Activated naive CD4-positive, alpha-beta T cell treated with anti-CD3 and anti-CD28 coated beads, Interleukin-2, amount 50 U/mL, for 24 hours (primary cell): ENCODE data around the gene RNPS1.

Experiments
- H3K27ac Mint-ChIP-seq: one replicate; pipeline ENCODE4 v1.8.0; 2021; ENCODE audit warnings: mild to moderate bottlenecking, mixed read lengths
- H3K27me3 Mint-ChIP-seq: one replicate; pipeline ENCODE4 v1.8.0; 2021; ENCODE audit warnings: mixed read lengths
- H3K36me3 Mint-ChIP-seq: one replicate; pipeline ENCODE4 v1.8.0; 2021; ENCODE audit warnings: mixed read lengths
- H3K4me1 Mint-ChIP-seq: one replicate; pipeline ENCODE4 v1.8.0; 2021; ENCODE audit warnings: mixed read lengths
- H3K4me3 Mint-ChIP-seq: one replicate; pipeline ENCODE4 v1.8.0; 2021; ENCODE audit warnings: mild to moderate bottlenecking, mixed read lengths
- H3K9me3 Mint-ChIP-seq: one replicate; pipeline ENCODE4 v1.8.0; 2021; ENCODE audit warnings: mixed read lengths

RNPS1 gene

DNA sequence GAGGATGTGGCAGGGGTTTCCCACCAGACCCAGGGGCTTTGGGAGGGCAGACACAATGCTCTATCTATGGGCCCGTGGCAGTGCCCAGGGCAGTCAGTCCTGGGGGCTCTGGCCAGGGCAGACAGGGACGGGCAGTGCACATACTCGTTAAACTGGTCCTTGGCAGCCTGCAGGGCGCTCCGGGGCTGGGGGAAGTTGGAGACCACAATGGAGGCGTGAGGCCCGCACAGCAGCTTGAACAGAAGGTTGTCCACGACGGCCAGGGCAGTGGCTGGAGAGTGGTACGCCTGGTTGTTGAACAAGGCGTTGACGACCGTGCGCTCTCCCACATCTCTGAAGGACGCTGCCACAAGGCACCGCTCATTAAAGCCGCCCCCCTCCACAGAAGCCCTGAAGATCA lies 18.6 kb upstream of the RNPS1 start:
- Mint-ChIP-seq H3K27ac (no peak overlapping the region), H3K4me1 (no peaks in the 10 kb centered on the region), H3K9me3 (no peaks in the 10 kb centered on the region), H3K36me3 (peaks cover 5% of the 10 kb centered on the region), H3K27me3 (no peaks in the 10 kb centered on the region), H3K4me3 (no peak overlapping the region)

DNA sequence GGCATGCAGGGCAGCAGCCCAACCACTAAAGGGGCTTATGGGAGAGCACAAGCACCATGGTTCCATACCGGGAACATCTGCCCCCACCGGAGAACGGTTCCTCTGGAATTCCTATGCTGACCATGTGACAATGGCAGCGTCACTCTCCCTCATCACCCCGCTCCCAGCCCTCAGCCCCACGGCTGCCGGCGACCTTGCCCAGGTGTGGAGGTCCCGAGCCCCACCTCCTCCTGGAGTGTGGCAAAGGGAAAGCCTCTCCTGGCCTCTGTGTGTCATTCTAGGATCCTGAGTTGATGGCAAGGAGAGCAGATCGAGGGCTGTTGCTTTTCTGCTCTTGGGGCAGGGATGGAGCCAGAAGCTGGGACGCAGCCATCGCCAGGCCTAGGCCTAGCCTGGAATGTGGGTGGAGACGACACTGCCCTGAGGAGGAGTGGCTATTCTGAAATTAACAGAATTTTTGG lies 17.8 kb upstream of the RNPS1 start:
- H3K4me1 Mint-ChIP-seq: no peaks in the 10 kb centered on the region
- H3K27me3 Mint-ChIP-seq: no peaks in the 10 kb centered on the region
- no peaks in the 10 kb centered on the region for H3K9me3 Mint-ChIP-seq
- H3K36me3 Mint-ChIP-seq: peaks cover 5% of the 10 kb centered on the region
- H3K4me3 Mint-ChIP-seq: no peak overlapping the region
- no peak overlapping the region for H3K27ac Mint-ChIP-seq

DNA sequence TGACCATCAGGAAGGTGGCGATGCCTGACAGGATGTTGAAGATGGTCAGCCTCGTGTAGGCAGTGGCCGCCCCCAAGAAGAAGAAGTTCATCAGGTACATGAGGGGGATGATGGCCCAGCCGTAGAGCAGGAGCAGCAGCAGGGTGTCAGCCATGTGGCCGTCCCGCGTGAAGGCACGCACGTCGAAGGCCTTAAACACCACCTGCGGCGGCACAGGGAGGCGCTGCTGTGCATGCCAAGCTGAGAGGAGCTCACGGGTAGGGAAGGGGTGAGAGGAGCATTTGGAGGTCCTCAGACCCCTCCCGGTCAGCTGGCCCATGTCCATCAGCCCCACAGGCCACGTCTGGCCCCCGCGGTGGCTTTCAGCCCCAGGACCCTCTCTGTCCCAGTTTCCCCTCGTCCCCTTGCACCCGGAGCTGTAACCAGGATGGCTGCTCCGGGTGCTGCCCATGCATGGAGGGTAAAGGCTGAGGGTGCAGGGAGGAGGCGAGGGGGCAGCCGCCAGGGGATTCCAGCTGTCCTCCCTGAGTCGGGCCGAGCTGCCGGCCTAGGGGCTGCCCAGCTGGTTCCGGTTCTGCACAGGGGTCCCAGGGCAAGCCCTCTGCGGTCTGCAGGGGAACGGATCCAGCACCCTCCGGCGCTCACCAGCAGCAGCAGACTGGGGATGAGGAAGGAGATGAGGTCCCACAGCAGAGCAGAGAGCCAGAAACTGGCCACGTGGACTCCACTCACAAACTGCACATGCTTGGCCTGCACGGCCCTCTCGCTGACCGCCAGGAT lies 17.1 kb upstream of the RNPS1 start:
- Mint-ChIP-seq H3K36me3 (peaks cover 3% of the 10 kb centered on the region), H3K27ac (no peak overlapping the region), H3K4me3 (no peak overlapping the region), H3K27me3 (no peaks in the 10 kb centered on the region), H3K4me1 (no peaks in the 10 kb centered on the region), H3K9me3 (no peaks in the 10 kb centered on the region)

DNA sequence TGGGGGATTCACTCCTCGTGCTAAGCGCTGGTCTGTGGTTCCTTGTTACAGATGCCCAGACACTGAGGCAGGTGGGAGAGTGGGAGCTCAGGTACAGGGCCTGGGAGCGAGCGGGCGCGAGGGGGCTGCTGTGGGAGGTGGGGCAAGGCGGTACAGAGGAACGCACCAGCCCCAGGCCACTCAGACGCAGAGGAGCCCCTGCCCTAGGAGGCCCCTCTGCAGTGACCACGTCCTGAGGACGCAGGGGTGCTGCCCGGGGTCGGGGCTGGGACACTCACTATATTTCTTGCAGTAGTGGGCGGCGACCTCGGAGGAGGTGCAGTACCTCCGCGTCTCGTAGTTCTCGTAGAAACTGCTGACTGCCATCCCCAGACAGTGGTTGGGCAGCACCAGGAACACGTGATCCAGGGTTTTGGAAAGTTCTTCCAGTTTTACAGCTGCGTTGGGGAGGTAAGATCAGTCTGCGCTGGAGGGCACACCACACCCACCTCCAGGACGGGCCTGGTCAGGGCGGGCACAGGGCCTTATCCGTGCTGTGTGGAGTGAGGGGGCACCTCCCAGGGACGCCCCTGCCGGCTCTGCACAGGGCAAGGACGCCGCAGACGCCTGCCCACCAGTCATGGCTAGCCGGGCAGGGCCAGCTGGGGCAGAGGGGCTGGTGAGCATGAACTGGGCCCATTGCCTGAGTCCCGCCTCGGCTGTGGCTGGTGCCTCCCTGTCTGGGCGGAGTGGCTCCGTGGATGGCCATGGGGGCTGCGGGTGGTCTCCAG lies 16.3 kb upstream of the RNPS1 start:
- Mint-ChIP-seq H3K4me3 (no peak overlapping the region), H3K9me3 (no peaks in the 10 kb centered on the region)

DNA sequence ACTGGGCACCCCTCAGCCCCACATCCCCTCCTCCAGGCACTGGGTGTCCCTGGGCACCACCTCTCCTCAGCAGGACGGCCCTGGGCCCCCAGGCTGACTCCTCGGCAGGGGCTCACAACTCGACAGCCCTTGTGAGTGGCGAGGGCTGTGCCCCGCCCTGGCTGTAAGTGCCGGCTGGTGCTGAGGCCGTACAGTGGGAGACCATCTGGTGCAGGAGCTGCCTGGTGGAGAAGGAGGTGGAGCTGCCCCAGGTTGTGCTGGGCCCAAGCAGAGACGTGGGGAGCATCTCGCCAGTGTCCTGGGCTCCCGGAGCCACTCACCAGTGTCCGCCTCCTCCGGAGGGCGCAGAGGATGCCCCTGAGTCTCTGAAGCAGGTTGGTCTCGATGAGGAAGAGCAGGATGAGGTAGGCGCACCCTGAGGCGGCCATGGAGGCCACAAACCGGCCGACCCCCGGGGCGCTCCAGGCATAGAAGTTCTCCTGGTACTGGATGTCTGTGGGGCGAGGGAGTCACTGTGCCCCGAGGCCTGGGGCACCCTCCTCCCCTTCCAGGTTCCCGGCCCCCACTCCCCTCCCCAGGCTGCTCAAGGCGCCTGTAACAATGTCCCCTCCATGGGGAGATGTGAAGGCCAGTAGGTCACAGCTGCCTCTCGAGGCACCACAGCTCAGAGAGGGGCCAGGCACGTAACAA lies 15.1 kb upstream of the RNPS1 start:
- Mint-ChIP-seq H3K9me3 (no peaks in the 10 kb centered on the region), H3K27ac (no peak overlapping the region), H3K27me3 (no peaks in the 10 kb centered on the region), H3K4me3 (no peak overlapping the region), H3K4me1 (no peaks in the 10 kb centered on the region), H3K36me3 (peaks cover 3% of the 10 kb centered on the region)

More for the DNA sequence above, 16.3 kb upstream of the RNPS1 start:
- Mint-ChIP-seq H3K27ac (no peak overlapping the region), H3K4me1 (no peaks in the 10 kb centered on the region), H3K27me3 (no peaks in the 10 kb centered on the region), H3K36me3 (peaks cover 3% of the 10 kb centered on the region)

DNA sequence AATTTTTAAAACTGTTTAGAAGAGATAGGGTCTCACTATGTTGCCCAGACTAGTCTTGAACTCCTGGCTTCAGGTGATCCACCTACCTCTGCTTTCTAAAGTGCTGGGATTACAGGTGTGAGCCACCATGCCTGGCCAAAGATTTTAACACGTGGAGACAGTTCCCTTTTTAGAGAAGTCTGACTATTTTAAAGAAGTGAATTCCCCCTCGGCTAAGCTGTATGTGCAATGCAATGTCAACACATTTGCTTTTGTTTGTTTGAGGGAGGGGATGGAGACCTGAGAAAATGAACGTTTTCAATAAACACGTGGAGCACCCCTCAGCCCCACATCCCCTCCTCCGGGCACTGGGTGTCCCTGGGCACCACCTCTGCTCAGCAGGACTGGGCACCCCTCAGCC lies 14.3 kb upstream of the RNPS1 start:
- H3K9me3 Mint-ChIP-seq: no peaks in the 10 kb centered on the region
- H3K4me1 Mint-ChIP-seq: no peaks in the 10 kb centered on the region
- peaks cover 3% of the 10 kb centered on the region for H3K36me3 Mint-ChIP-seq
- H3K27ac Mint-ChIP-seq: no peak overlapping the region
- H3K27me3 Mint-ChIP-seq: no peaks in the 10 kb centered on the region
- no peak overlapping the region for H3K4me3 Mint-ChIP-seq

DNA sequence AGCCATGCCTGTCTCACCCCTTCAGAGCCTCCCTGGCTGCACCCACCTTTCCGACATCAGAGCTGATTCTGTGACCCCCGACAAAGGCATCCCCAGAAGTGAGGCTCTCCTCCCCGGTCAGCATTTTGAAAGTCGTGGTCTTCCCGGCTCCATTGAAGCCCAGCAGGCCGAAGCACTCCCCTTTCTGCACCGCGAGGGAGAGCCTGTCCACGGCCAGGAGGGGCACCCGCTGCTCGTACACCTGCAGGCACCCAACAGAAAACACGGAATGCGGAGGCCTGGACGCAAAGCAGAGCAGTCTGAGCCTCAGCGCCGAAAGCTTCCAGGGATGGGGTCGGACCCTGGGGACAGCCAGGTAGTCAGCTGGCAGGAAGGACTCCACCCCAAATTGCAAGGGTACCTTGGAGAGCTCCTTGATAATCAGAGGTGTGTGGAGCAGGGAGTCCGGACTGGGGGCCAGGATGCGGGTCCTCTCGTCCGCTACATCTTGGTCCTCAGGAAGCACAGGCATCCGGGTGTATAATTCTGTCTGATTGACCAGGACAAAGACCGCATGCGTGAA lies 13.1 kb upstream of the RNPS1 start:
- H3K27me3 Mint-ChIP-seq: no peaks in the 10 kb centered on the region
- no peak overlapping the region for H3K4me3 Mint-ChIP-seq
- no peak overlapping the region for H3K27ac Mint-ChIP-seq

DNA sequence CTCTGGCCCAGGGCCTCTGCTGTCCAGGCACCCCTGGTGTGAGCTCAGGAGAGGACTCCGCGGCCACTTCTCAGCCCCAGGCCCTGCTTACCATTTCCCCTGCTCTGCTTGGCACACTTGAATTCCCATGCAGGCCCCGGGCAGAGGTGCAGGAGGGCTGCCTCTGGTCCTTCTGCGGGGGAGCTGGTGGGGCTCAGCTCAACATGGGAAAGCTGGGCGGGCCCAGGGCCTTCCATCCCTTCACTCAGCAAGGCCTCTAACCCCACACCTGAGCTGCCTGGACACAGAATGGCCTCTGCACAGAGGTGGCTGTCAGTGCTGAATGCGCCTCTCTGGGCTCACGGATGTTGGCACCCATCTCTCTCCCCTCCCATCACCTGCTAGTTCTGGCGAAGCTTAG lies 12.5 kb upstream of the RNPS1 start:
- Mint-ChIP-seq H3K27ac (no peak overlapping the region), H3K36me3 (peaks cover 3% of the 10 kb centered on the region), H3K9me3 (no peaks in the 10 kb centered on the region), H3K4me3 (no peak overlapping the region), H3K27me3 (no peaks in the 10 kb centered on the region), H3K4me1 (no peaks in the 10 kb centered on the region)

More for the DNA sequence above, 13.1 kb upstream of the RNPS1 start:
- Mint-ChIP-seq H3K4me1 (no peaks in the 10 kb centered on the region), H3K9me3 (no peaks in the 10 kb centered on the region), H3K36me3 (peaks cover 3% of the 10 kb centered on the region)

DNA sequence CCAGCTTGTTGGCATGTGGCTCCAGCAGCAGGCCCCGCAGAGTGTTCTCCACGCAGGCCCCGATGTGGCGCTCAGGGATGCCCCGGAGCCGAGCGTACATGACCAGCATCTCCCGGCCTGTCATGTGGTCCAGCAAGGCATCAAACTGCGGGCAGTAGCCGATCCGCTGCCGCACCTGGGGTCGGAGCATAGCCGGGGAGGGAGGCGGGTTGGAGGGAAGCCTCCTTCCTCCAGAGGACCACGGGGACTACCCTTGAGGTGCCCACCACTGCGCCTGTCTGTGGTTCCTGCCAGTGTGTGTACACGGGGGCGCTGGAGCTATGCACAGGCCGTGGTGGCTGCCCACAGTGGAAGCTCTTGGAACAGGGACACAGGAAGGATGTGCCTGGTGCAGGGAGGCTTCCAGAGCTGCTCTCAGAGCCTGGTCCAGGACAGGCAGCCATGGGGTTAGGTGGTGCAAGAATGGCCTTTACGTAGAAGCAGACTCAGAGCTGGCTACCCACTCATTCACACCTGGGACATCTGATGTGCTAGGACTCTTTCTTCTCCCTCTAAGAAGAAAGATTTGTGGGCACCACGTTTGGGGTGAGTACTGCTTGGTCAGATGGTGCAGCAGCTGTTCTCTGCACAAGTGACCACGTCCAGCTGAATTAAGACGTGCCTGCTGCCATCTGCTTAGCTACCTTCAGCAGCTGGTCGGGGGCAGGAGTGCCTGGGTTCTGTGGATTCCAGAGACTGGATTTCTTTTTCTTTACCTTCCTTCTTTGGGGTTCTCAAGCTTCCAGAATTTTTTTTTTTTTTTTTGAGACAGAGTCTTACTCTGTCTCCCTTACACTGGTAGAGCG lies 11.3 kb upstream of the RNPS1 start:
- no peaks in the 10 kb centered on the region for H3K27me3 Mint-ChIP-seq
- H3K9me3 Mint-ChIP-seq: no peaks in the 10 kb centered on the region
- no peak overlapping the region for H3K4me3 Mint-ChIP-seq
- peaks cover 3% of the 10 kb centered on the region for H3K36me3 Mint-ChIP-seq
- H3K27ac Mint-ChIP-seq: no peak overlapping the region
- no peaks in the 10 kb centered on the region for H3K4me1 Mint-ChIP-seq

DNA sequence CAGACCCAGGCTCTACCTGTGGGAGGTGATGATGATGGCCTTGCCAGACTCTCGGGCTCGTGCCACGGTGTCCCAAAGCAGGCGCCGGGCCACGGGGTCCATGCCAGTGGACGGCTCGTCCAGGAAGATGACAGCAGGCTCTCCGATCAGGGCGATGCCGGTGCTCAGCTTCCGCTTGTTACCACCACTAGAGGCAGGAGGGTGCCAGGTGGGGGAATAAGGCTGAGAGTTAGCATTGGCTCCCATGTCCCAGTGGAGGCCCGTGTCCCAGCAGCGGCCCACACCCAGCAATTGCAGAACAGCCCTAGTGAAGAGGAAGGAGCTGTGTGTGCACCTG lies 10.3 kb upstream of the RNPS1 start:
- no peaks in the 10 kb centered on the region for H3K9me3 Mint-ChIP-seq
- no peaks in the 10 kb centered on the region for H3K4me1 Mint-ChIP-seq
- no peak overlapping the region for H3K4me3 Mint-ChIP-seq
- no peaks in the 10 kb centered on the region for H3K36me3 Mint-ChIP-seq
- H3K27me3 Mint-ChIP-seq: no peaks in the 10 kb centered on the region
- no peak overlapping the region for H3K27ac Mint-ChIP-seq

DNA sequence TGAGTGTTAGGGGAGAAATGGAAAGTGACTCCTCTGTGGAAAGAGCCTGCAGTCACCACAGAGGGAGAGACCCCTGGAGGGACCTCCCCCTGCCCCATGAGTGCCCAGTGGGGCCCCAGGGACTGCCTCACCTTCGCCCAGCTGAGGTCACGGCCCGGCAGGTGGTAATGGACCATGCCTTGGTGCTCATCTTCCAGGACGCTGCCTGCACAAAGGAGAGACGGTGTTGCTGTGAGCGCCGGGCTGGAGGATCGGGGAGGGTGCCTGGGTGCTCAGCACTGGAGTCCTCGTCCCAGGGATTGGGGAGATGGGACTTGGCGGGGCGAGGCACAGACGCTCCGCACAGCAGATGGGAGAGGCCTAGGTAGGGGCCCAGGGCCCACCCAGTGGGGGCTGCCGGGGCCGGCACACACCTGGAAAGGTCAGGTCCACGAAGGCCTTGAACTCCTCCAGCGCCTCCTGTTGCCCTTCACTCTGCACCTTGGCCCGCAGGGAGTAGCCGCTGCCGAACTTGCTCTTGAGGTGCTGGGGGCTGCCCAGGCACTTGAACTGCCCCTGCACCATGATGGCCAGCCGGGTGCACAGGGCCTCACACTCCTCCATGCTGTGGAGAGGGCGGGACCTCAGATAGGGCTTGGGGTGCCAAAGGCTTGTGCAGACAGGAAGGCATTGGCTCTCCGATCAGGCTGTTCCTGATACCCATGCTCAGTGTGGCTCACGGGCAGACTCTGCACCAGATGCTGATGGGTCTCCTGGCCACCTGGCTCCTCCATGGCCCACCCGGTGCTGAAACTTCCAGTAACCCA lies 9.7 kb upstream of the RNPS1 start:
- H3K4me1 Mint-ChIP-seq: no peaks in the 10 kb centered on the region
- H3K27me3 Mint-ChIP-seq: no peaks in the 10 kb centered on the region
- no peaks in the 10 kb centered on the region for H3K36me3 Mint-ChIP-seq
- H3K9me3 Mint-ChIP-seq: no peaks in the 10 kb centered on the region
- no peak overlapping the region for H3K4me3 Mint-ChIP-seq
- H3K27ac Mint-ChIP-seq: no peak overlapping the region

DNA sequence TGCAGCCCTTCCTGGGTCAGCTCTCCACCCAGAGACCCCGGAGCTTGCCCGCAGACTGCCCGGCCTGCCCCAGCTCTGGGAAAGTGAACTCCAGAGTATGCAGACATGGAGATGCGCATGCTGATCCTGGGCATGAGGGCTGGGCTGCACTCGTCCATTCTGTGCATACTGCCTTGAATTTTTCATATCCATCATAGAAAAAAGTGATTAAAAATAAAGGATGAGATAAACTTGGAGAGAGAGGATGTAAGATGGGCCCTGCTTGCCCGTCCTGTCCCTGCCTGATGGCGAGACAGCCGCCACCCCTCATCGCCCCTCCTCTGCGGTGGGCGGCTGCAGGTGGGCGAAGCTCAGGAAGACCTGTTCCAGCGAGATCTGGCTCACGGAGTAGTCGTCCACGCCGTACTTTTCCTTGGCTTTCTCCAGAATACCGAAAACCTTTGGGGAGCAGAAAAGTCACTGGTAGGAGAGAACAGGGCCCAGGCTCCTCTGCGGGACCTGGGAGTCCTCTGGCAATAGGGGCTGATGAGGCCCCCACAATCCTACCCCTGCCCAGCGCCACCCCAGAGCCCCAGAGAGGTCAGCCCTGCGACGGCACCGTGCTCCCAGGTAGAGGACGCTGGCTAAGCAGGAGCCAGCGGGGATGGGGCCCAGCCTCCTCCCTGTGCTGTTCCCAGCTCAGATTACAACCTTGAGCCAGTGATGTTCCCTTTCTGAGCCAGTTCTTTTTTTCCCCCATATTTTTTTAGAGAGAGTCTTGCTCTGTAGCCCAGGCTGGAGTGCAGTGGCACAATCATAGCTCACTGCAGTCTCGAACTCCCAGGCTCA lies 8.7 kb upstream of the RNPS1 start:
- no peak overlapping the region for H3K4me3 Mint-ChIP-seq
- no peaks in the 10 kb centered on the region for H3K27me3 Mint-ChIP-seq
- H3K9me3 Mint-ChIP-seq: no peaks in the 10 kb centered on the region
- no peaks in the 10 kb centered on the region for H3K4me1 Mint-ChIP-seq
- no peaks in the 10 kb centered on the region for H3K36me3 Mint-ChIP-seq
- H3K27ac Mint-ChIP-seq: no peak overlapping the region

DNA sequence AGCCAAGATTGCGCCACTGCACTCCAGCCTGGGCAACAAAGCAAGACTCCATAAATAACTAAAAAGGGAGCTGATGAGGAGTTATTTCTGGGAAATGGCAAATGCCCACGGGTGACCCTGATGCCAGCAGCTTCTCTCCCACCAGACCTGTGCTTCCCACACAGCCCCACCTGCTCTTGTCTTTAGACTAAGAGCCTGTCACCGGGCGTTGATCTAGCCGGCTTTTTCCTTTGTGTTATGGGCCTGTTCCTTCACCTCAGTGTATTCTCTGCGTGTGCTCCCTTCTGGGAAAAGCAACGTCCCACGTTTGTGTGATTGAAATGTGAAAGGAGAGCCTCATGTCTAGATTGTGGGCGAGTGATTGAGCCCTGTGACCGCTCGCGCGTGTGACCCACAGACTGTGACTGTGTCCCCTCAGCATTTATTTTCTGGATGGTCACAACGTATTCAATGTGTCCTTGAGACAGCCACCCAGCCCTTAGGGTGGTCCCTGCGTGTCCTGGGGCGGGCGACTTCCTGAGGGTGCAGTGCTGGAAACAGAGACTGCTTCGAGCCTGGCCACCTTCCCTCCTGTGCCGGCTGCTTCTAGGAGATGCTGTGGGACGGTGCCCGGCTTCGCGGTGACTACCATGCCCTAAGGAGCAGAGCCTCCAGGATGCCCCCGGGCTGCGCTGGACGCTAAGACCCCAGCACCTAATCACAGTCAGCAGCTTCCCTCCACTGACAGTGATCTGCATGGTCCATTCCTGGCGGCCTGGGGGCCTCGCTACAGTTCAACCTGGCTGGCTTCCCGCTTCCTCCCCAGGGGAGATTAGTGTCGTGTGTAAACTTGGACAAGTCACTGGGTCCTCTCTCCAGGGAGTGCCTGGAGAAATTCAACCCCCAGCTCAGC lies 7.8 kb upstream of the RNPS1 start:
- no peaks in the 10 kb centered on the region for H3K27me3 Mint-ChIP-seq
- no peaks in the 10 kb centered on the region for H3K4me1 Mint-ChIP-seq
- H3K9me3 Mint-ChIP-seq: no peaks in the 10 kb centered on the region
- no peak overlapping the region for H3K27ac Mint-ChIP-seq
- no peaks in the 10 kb centered on the region for H3K36me3 Mint-ChIP-seq
- no peak overlapping the region for H3K4me3 Mint-ChIP-seq
